Retinal pigment epithelial cell (primary cell): ENCODE data around the gene CNDP1.

ENCODE experiments used
- DNase-seq: peaks from one replicate; pipeline ENCODE4 v3.0.0-alpha.2; 2010; ENCODE audit warnings: low read depth
- H3K4me3 ChIP-seq: 2 replicates; pipeline ENCODE4 v1.5.1; 2011; ENCODE audit warnings: mild to moderate bottlenecking, low read length, control low read depth, moderate library complexity
- CTCF ChIP-seq: conservative IDR thresholded peaks from 2 replicates; pipeline ENCODE4 v1.5.1; 2011; ENCODE audit warnings: low read depth, low read length, control low read depth, inconsistent platforms

The CNDP1 gene

DNA sequence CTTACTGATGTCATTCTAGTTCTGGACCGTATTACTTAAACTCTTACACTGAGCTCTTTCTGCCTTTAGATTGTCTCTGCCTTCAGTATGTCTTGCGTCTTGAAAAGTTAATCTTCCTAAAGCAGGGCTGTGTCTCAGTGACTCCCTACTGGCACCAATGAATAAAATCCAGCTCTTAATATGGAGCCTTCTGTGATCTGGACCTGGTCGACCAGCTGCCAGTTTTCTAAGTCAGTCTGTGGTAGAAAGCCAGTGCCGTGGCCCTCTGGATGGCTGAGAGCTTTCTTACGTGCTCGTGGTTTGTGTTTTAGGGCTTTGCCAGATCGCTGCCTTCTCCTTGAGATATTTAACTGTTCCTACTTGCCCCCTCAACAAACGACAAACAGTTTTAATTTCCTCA lies 90.2 kb downstream of the CNDP1 start:
- no peak for TF ChIP-seq CTCF
- H3K4me3 ChIP-seq: no peak overlapping the region
- no peak for DNase-seq

GRCh38 chr18:74625157-74625556 lies 90.9 kb downstream of the CNDP1 start:
- TF ChIP-seq CTCF: no peak
- DNase-seq: no peak

DNA sequence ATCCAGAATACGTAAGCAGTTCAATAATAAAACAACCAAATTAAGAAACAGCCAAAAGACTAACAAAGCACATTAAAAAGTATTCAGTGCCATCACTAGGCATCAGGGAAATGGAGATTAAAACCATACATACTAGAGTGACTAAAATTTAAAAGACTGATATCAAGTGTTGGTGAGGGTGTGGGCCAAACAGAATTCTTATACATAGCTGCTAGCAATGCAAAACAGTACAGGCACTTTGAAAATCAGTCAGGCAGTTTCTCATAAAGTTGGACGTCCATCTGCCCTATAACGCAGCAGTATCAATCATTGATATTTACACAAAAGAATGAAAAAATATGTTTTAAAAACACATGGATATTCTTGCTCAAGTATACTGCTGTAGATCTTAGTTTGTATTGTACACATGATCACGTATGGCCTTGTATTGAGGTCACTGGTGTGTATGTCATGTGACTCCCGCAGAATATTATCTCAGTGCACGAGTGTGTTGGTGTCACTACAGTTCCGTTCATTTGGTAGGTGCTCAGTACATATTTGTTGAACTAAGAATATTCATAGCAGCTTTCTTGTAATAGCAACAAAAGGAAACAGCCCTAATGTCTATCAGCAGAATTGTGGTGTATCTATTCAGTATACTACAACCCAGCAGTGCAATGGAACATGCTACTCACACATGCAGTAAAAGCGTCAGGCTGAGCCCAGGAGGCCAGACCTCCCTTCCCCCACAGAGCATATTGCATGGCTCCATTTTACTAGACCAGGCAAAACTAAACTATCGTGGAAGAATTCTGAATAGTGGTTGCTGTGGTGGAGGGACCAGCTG lies 92.0 kb downstream of the CNDP1 start:
- H3K4me3 ChIP-seq: no peak overlapping the region
- TF ChIP-seq CTCF: no peak
- DNase-seq: no peak

More at GRCh38 chr18:74625157-74625556, 90.9 kb downstream of the CNDP1 start:
- no peak overlapping the region for H3K4me3 ChIP-seq

GRCh38 chr18:74630804-74631203 lies 96.5 kb downstream of the CNDP1 start:
- no peak for TF ChIP-seq CTCF
- no peak for DNase-seq
- no peak overlapping the region for H3K4me3 ChIP-seq

- DNase-seq: no peak
- H3K4me3 ChIP-seq: no peak overlapping the region
- TF ChIP-seq CTCF: no peak
Observed at GRCh38 chr18:74631212-74631611, 96.9 kb downstream of the CNDP1 start.

- no peak for DNase-seq
- TF ChIP-seq CTCF: no peak
- no peak overlapping the region for H3K4me3 ChIP-seq
Observed at GRCh38 chr18:74631623-74632350, 97.5 kb downstream of the CNDP1 start.

DNA sequence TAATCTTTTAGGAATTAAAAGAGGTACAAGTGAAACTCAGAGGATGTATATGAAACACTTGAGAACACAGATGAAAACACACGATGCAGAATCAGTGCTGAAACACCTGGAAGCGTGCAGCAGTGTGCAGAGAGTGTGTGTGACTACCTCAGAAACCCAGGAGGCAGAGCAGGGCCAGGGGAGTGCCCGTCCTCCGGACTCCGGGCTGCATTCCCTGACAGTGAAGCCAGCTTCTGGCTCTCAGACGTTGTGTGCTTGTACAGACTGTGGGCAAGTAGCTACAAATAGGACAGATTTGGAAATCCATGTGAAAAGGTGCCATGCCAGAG lies 98.0 kb downstream of the CNDP1 start:
- H3K4me3 ChIP-seq: no peak overlapping the region
- no peak for DNase-seq
- no peak for TF ChIP-seq CTCF
